VCaP (cell line): ENCODE measurements around the gene GATA3.

Experiments used
- H3K27ac ChIP-seq: fragments of 450-650 bp; 2 replicates; pipeline ENCODE4 v1.5.1; 2017
- TF ChIP-seq, protein P1 (sequence below): fragments of 450-650 bp; conservative IDR thresholded peaks from 2 replicates; pipeline ENCODE4 v1.5.1; 2017; ENCODE audit warnings: mild to moderate bottlenecking, moderate library complexity

The GATA3 gene

DNA sequence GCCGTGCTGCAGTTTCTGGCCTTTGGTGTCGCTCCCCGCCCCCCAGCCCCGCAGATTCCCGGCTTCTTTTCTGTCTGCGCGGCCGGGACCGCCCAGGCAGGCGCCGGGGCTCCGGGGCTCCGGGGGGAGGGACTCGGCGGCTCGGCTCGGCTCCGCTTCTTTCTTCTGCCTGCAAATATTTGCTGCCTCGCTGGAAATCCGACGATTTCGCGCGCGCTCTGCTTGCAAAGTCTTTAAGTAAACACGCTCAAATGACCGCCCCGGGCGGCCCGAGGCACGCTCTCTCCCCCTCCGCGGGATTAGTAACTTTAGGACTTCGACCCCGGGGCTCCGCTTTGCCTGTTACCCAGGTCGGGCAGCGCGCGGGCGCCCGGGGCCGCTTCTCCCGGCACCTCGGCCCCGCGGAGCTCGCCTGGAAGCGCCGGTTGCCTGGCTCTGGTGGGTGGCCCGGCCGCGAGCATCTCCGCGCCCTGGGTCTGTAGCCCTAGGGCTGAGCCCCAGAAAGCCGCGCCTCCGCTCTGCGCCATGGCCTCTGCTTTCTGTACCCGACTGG lies 3.9 kb upstream of the GATA3 start:
- no peak overlapping the region for H3K27ac ChIP-seq
- TF ChIP-seq, protein P1, sequence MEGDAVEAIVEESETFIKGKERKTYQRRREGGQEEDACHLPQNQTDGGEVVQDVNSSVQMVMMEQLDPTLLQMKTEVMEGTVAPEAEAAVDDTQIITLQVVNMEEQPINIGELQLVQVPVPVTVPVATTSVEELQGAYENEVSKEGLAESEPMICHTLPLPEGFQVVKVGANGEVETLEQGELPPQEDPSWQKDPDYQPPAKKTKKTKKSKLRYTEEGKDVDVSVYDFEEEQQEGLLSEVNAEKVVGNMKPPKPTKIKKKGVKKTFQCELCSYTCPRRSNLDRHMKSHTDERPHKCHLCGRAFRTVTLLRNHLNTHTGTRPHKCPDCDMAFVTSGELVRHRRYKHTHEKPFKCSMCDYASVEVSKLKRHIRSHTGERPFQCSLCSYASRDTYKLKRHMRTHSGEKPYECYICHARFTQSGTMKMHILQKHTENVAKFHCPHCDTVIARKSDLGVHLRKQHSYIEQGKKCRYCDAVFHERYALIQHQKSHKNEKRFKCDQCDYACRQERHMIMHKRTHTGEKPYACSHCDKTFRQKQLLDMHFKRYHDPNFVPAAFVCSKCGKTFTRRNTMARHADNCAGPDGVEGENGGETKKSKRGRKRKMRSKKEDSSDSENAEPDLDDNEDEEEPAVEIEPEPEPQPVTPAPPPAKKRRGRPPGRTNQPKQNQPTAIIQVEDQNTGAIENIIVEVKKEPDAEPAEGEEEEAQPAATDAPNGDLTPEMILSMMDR: no peak

DNA sequence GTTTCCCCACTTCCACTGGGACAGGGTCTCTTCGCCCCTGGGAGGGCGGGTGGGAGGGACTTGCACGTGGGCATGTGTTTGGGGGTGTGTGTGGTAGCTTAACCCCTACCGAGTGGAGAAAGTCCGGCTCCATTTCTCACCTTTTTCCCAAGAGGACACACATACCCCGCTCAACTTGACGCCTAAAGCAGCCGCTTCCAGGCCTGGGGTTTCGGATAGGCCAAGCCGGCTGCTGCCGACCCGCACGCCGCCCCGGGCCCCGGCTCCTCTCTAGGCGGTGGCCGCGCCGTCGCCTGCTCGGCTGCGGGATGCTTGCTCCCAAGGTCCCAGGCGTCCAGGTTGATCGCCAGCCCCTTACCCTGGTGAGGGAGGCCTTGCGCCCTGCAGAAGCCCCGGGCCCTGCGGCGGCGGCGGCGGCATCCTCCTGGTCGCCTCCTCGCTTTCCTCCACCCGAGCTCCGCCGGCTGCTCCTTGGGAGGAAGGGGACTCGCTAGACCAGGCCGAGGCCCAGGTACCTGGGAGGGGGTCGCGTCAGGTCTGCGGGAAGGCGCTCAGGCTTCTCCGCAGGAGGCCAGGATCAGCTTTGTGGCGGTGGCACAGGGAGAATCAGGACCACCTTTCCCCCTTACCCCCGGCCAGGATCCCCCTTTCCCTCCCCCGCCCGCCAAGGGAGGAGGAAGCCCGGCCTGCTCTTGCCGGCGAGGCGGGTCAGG lies 3.2 kb upstream of the GATA3 start:
- TF ChIP-seq, protein P1: no peak
- H3K27ac ChIP-seq: no peak overlapping the region

DNA sequence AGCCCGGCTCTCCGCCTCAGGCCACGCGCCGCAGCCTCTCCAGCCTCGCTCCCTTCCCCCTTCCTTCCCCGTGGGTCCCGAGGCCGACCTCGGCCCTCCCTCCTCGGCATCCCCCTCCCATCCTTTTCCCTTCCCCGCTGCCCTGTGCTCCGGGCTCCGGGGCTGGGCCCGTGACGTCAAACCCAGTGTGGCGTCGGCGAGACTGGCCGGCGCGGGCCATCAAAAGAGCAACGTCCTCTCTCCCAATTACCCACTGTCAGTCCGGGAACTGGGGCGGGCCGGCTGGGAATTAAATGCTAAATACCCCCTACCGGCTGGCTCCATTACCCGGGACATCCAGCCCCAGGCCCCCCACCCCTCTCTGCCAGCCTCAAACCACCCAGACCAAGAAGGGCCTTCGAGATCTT lies 2.6 kb upstream of the GATA3 start:
- H3K27ac ChIP-seq: no peak overlapping the region
- TF ChIP-seq, protein P1: no peak

DNA sequence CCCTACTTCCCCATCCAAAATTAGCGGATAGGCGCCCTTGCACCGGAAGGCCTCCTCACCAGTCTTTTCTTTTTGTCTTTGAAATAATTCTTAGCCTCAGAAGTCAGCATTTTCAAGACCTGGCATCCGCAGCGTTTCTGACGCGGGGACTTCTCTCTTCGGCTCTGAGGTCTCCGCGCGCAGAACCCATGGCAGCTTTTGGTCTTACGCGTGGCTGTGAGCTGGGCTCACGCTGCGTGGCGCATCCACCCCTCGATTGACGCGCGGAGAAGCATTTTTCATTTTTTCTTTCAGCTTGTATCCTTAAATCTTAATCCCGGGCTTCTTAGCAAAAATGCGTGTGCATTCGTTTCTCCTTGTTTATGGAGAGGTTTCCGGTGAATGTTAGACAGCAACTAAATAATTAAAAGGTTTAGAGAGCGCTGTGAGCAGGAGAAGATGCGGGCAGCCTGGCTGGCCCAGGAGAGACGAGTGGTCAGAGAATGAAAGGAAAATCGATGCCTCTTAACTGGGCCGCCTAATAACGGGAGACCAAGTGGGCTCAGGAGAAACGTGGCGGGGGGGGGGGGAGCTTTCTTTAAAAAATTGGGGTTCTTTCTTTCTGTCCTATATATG lies 2.0 kb upstream of the GATA3 start:
- H3K27ac ChIP-seq: no peak overlapping the region
- TF ChIP-seq, protein P1: no peak

DNA sequence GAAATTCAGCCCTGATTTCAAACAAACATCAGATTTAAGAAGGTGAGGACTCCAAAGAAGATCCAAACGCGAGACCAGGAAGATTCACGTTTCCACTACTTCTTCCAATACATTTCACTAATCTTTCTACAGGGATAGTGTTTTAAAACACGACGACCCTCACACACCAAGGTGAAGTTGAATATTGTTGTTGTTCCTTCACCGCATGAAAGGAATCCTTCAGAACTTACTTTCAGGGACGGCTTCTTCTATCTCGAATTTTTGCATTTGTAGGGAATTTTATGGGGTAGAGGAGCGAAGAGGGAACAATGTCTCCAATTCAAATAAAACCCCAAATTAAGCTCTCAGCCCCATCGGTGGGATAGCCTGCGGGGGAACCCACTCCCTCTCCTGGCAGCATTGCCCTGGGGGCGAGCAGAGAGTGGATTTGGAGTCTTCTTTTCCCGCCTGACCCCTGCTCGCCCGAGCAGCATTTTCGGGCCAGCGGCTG lies 1.5 kb upstream of the GATA3 start:
- no peak overlapping the region; the same call in 1 of the 2 replicates for H3K27ac ChIP-seq
- TF ChIP-seq, protein P1: no peak

DNA sequence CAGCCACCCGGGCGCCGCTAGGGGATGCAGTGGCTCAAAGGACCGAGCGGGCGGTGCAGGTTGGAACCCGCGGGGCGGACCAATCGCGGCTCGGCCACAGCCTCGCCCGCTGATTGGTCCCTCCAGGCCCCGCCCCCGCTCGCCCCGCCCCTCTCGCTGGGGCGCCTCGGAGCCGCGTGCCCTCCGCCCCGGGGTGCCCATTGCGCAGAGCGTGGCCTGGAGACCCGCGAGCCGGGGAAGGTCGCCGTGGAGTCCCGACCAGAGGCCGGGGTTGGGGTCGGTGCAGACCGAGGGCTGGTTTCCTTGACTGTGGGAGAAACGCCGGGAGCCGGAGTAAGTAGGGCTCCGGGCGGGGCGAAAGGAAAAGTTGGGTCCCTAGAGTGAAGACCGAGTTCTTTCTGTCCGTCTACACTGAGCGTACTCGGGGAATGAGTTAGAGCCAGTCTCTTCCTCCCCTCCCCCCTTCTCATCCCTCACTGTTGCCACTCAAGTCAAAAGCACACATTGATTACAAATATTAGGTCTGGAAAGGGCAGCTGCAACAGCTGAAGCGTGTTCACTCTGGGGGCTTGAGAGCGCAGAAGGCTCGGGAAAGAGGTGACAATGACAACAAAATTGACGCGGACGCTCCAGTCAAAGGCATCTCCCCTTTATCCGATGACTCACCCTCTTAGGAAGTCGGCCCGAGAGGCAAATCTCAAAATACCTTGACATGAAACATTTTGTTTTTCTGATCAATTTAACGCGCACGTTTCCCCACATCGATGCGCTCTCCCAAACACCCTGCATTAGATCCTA lies 843 bp upstream of the GATA3 start:
- TF ChIP-seq, protein P1: peak; percentile 97
- H3K27ac ChIP-seq: no peak overlapping the region; the same call in 1 of the 2 replicates

DNA sequence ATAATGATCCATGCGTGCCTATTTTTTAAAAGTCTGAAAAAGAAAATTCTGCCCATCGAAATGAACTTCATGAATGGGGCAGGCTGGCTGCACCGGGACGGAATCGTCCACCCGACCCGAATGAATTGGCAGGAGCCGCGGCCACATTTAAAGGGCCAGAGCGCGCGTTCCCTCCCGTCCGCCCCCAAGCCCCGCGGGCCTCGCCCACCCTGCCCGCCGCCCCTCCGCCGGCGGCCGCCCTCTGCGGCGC lies 319 bp upstream of the GATA3 start:
- H3K27ac ChIP-seq: no peak overlapping the region
- TF ChIP-seq, protein P1: no peak
